Ovary (tissue), 9 donors: ENCODE data around the gene WNT8B. TPM values are rescaled to one million over a fixed set of nuclear protein-coding genes. Genes with fewer than 3 reads are reported as not detected.

ENCODE experiments used
- DNase-seq, 5 donors: peaks; one replicate each; pipeline ENCODE4 v3.0.0-alpha.2; 2019 to 2020
- H3K27ac ChIP-seq, 2 donors: fragments of 200-600 bp; one replicate each; pipeline versions ENCODE4 v1.5.1 to v1.8.0; 2019 to 2022
- H3K27me3 ChIP-seq: fragments of 200-600 bp; one replicate; pipeline ENCODE4 v1.8.0; 2022
- H3K36me3 ChIP-seq: fragments of 200-600 bp; sonication (generic); one replicate; pipeline ENCODE4 v1.5.1; 2019
- H3K4me1 ChIP-seq: one replicate; pipeline ENCODE4 v1.8.1; 2013; ENCODE audit warnings: mild to moderate bottlenecking, moderate library complexity; ENCODE audit not compliant: insufficient read depth
- H3K4me3 ChIP-seq: fragments of 200-600 bp; sonication (generic); one replicate; pipeline ENCODE4 v1.5.1; 2017
- H3K9me3 ChIP-seq, 2 donors: fragments of 200-600 bp in 1 of 2; sonication (generic) in 1 of 2; one replicate each; pipeline versions ENCODE4 v1.5.1 to v1.8.1; 2013 to 2019; ENCODE audit warnings: mild to moderate bottlenecking in 1 of 2, moderate library complexity in 1 of 2
- CTCF ChIP-seq, 3 donors: fragments of 450-650 bp in 2 of 3; fragments of 200-600 bp in 1 of 3; IDR thresholded peaks; one replicate each; pipeline versions ENCODE4 v1.5.1 to v1.8.0; 2016 to 2022; ENCODE audit warnings: antibody characterized with exemption in 3 of 3, mild to moderate bottlenecking in 1 of 3
- EP300 ChIP-seq: sonication (generic); formaldehyde crosslinking; IDR thresholded peaks from one replicate; pipeline ENCODE4 v1.6.1; 2017; ENCODE audit warnings: antibody characterized with exemption
- POLR2A ChIP-seq: fragments of 450-650 bp; IDR thresholded peaks from one replicate; pipeline ENCODE4 v1.6.1; 2017; ENCODE audit warnings: antibody characterized with exemption, mild to moderate bottlenecking, moderate library complexity
- WGBS, 3 donors: extraction: QIAGEN DNeasy Blood & Tissue Kit in 1 of 3; methylation state at CpG; one replicate each; pipeline versions ENCODE4 v1.1.5 to v1.1.7; 2013 to 2017; 5-methylcytosine and 5-hydroxymethylcytosine counted together
- intact Hi-C, 4 donors: fragments of 100-400 bp; cut with DNase I; formaldehyde crosslinking; loops; one replicate each; pipeline versions ENCODE4 v1.11.0 to v1.15.1; 2022 to 2023
- polyA plus RNA-seq, 2 donors: library from polyadenylated mRNA; stranded (reverse); fragments of 200-250 nt in 1 of 2; fragments of 350-450 nt in 1 of 2; fragmentation: Illumina TruSeq in 1 of 2; extraction: RNeasy Lipid Tissue Mini Kit (QIAGEN cat#74804) in 1 of 2; gene quantifications; one replicate each; pipeline ENCODE4 v1.2.3, GENCODE V29; 2013 to 2014
- total RNA-seq, 7 donors: library from RNA; depleted of rRNA in 2 of 7; stranded (reverse); fragments of >200 nt in 2 of 7; fragmentation: NEBNext Ultra II Directional in 3 of 7; extraction: Animal tissue kit (Norgen Biotek cat#: 25700) in 3 of 7; gene quantifications; one replicate each; pipeline versions ENCODE4 v1.1.0 to v1.2.4, GENCODE V29; 2016 to 2023
- donor health status: DM: no; HTN: no; CAD: no; lungs with moderate emphysema.
- donor health status: DM: no; HTN: no; CAD: no.
- donor health status: Bipolar disorder and iron deficiency.
- donor health status: DM: yes; HTN: yes; CAD: no.
- donor health status: DM: no; HTN: no; CAD: no.
- donor health status: DM: yes; HTN: yes; CAD: no.

The WNT8B gene
- total and polyA plus RNA-seq, 9 donors, result 0.06 to 0.36 (median 0.24) TPM; not detected in 5

- Histone ChIP-seq H3K27ac (no peak overlapping the region), H3K4me3 (no peak overlapping the region), H3K4me1 (no peaks in the 10 kb centered on the region), H3K27me3 (no peaks in the 10 kb centered on the region), H3K9me3 (no peaks in the 10 kb centered on the region), H3K36me3 (no peaks in the 10 kb centered on the region)
- DNase-seq, result no peak
- TF ChIP-seq CTCF (IDR thresholded peaks at IDR 0.05) (no peak), EP300 (no peak), POLR2A (no peak)
- WGBS, 3 donors, result 75 to 82% (median 79%) methylated on average over 2 of the region's 2 CpGs
- intact Hi-C loops, result no loop called here
Measured at GRCh38 chr10:100490531-100490930, 27.7 kb downstream of the WNT8B start.

- H3K27ac ChIP-seq, result no peak overlapping the region
- TF ChIP-seq EP300 (no peak), CTCF (IDR thresholded peaks at IDR 0.05) (no peak), POLR2A (no peak)
- H3K36me3 ChIP-seq, result no peaks in the 10 kb centered on the region
- no peak overlapping the region for H3K4me3 ChIP-seq
- no peaks in the 10 kb centered on the region for H3K9me3 ChIP-seq
- H3K4me1 ChIP-seq, result no peaks in the 10 kb centered on the region
- intact Hi-C loops, result no loop called here
- DNase-seq, result no peak
- no peaks in the 10 kb centered on the region for H3K27me3 ChIP-seq
- 89 to 98% (median 91%) methylated on average over 2 of the region's 2 CpGs for WGBS, 3 donors
Measured at GRCh38 chr10:100496567-100496966, 33.8 kb downstream of the WNT8B start.

GRCh38 chr10:100498059-100498458, 35.2 kb downstream of the WNT8B start:
- no peaks in the 10 kb centered on the region for H3K4me1 ChIP-seq
- DNase-seq, result no peak
- H3K36me3 ChIP-seq, result no peaks in the 10 kb centered on the region
- H3K27me3 ChIP-seq, result no peaks in the 10 kb centered on the region
- H3K4me3 ChIP-seq, result no peak overlapping the region
- no peak overlapping the region for H3K27ac ChIP-seq
- H3K9me3 ChIP-seq, result no peaks in the 10 kb centered on the region
- WGBS, 3 donors, result 95 to 96% (median 96%) methylated on average over 4 of the region's 4 CpGs
- TF ChIP-seq CTCF (IDR thresholded peaks at IDR 0.05) (no peak), POLR2A (no peak), EP300 (no peak)
- intact Hi-C loops, result no loop called here

- H3K9me3 ChIP-seq, result no peaks in the 10 kb centered on the region
- no peaks in the 10 kb centered on the region for H3K4me1 ChIP-seq
- H3K36me3 ChIP-seq, result no peaks in the 10 kb centered on the region
- no peak overlapping the region for H3K4me3 ChIP-seq
- H3K27ac ChIP-seq, result no peak overlapping the region
- no peak for TF ChIP-seq POLR2A
- no peak for TF ChIP-seq CTCF (IDR thresholded peaks at IDR 0.05)
- TF ChIP-seq EP300, result no peak
- no peaks in the 10 kb centered on the region for H3K27me3 ChIP-seq
- intact Hi-C loops, result no loop called here
- DNase-seq, result no peak
Measured at GRCh38 chr10:100501423-100501822, 38.6 kb downstream of the WNT8B start.
